ENCODE data around the gene EVX2.

Gene EVX2

DNA sequence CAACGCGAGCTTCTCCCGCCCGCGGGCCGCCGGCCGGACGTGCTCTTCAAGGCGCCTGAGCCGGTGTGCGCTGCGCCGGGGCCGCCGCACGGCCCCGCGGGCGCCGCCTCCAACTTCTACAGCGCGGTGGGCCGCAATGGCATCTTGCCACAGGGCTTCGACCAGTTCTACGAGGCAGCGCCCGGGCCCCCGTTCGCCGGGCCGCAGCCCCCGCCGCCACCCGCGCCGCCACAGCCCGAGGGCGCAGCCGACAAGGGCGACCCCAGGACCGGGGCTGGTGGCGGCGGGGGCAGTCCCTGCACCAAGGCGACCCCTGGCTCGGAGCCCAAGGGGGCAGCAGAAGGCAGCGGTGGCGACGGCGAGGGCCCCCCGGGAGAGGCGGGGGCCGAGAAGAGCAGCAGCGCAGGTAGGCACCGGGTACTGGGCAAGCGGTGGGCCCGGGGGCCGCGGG, 24.0 kb upstream of the EVX2 start:
- no peak for DNase-seq (ENCODE audit: low spot score)

DNA sequence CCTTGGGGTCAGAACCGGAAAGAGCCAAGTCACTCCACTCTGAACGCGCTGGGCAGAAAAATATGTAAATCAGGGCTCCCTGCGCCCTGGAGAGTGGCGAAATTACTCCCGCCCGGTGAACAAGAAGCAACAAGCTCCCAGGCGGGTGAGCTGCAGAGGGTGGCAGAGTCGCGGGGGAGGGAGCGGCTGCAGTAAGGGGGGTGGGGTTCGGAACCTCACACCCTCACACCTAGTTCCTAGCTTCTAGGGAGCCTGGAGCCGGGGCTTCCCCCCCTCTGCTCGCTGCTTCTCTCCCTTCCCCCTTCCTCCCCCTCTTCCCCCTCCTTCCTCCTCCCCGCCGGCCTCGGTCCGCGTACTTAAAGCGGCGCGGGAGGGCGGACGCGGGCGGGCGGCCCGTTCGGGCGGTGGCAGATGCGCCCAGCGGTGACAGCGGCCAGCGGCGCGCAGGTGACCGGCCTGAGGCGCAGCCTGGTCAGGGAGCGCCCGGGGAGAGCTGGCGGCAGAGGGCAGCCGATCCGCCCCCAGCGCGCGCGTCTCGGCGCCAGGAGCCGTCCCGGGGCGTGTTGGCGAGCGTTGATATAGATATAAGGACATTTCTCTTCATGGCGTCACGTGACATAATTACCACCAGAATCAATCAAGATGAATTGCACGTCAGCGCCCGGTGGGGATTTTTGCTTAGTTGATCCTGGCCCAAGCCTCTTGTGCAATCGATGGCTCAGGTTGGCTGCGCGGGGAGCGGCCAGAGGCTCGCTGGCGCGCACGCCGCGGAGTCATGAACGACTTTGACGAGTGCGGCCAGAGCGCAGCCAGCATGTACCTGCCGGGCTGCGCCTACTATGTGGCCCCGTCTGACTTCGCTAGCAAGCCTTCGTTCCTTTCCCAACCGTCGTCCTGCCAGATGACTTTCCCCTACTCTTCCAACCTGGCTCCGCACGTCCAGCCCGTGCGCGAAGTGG, 23.1 kb upstream of the EVX2 start, which contains the start of gene HOXD11:
TSS of gene HOXD11 (plus strand) at position 700 of the 959 bp plus-strand sequence. CDS start at position 776, 76 bp downstream.
- DNase-seq (ENCODE audit: low spot score) = no peak

DNA sequence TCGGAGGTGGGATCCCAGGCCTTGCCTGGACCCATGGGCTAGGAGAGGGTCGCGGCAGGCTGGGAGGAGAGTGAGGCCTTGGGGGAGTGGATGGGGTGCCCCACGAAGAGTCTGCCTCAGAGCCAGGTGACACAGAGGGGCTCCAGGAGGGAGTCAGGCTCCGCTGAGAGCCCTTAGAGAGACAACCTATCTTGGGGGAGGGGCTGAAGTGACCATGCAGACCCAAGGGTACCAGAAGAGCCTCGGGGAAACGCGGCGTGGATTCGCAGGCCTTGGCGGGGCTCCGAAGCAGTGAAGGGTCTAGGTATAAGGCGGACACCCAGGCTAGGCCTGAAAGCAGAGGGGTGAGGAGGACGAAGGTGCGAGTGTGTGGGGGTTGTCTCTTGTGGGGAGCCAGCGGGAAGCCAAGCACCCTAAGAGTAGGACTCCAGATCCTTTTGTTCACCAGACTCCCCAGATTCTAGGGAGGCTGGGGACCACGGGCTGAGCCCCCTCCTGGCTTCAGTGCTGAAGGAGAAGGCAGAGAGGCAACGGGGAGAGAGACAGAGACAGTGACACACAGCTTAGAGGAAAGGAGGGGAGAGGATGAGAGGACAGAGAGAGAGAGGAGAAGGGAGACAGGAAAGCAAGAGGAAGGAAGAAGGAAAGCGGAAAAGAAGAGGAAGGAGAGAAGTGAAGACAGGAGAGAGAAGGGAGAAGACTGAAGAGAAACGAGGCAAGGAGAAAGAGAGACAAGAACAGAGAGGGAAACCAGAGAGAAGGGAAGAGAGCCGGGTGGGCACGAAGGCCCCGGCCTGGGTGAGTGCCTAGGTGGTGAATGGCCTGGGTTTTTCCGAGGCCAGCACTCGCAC, 22.2 kb upstream of the EVX2 start:
- no peak for DNase-seq (ENCODE audit: low spot score)

DNA sequence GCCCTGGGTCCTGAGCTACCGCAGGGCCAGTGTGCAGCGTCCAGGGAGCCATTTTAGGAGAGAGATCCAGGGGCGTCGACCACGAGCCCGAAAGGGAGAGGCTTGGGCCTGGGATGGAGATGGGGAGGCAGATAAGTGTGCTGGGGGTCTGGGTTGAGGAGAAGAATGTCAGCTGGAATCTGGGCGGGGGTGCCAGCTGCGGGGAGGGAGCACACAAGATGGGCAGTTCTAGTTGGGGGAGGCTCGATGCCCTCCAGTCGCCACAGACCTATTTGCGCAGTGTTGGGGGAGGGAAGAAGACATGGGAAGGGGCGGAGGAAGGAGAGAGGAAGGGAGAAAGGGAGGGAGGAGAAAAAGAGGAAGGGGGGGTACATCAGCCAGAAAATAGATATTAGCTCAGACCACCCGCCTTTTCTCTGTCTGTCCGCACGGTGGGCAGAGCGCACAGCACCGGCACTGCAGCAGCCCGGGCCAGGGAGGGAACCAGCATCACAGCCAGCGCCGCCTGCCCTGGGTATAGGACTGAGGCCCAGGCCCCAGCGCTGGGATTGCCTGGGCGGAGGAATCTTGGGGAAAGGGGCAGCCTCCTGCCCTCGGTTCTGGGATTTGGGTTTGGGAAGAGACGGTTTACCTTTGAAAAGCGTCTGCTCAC, 21.4 kb upstream of the EVX2 start:
- DNase-seq (ENCODE audit: low spot score) = no peak

DNA sequence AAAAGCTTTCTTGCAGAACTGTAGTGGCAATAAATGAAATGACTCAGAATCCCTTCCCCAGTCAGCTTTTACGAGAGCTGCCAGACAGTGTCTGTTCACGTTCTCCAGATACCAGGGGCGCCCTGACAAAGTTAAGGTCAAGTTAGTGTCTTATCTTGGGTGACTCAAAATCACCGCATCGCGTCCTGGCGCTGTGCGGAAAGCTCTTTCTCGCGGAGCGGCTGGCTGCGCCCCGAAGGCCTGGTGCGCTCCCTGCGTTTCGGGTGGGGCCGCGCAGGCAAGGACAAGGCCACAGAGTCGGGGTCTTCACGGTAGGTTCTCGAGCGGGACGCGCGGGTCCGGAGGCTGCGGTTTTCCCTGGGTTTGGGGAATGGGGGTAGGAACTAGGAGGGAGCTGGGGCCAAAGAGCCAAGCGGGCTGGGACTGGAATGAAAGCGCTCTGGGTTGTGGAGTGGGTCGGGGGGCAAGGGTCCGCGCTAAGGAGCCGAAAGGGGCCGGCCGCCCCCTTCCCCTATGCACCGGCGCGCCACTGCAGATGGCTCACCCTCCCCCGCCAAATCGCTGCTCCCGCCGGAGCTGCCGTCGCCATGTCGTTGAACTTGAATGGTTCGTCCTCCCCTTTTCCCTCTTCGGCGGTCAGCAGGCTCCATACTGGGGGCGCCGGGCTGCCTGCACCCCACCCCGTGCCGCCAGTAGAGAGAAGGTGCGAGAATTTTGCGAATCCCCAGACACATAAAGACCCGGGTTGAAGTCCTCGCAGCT, 20.7 kb upstream of the EVX2 start:
- DNase-seq (ENCODE audit: low spot score) = no peak

DNA sequence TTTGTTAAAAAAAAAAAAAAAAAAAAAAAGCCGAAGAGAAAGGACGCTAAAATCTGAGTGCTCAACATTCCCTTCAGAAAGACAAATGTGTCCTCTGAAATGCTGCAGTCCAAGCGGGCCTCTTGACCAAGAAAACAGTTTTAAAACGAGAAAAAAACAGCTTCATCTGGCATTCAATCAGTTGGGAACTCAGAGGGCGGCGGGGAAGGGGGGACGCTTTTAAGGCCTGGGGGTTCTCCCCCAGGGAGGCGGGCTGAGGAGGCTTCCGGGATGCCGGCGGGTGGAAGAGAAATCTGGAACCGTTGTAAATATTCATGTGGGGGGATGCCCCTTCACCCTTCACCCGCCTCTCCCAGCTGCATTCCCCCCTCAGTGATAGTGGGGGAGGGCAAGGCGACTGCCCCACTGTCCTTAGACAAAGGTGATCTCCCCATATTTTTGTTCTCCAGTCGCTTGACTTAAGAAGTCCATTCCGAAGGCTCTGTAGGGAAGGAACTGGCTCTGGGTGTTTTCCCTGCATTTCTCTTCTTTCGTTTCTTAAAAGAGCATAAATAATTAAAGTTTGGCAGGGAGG, 20.1 kb upstream of the EVX2 start:
- no peak for DNase-seq (ENCODE audit: low spot score)

DNA sequence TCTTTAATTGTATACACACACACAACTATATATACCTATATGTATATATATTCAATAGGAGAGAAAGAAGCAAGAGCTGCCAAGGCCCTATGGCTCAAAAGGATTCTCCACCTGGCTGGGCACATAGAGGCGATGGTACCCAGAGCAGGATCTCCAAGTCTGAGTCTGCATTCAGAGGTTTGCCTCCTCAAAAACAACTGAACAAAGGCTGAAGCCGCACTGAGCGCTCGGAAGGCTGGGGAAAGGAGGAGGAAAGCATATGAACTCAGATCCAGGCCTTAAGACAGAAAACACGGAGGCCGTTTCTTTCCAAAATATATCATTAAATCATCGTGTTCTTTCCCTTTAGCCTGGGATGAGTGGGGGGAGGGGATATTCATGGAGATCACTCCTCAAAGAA, 19.4 kb upstream of the EVX2 start:
- no peak for DNase-seq (ENCODE audit: low spot score)

DNA sequence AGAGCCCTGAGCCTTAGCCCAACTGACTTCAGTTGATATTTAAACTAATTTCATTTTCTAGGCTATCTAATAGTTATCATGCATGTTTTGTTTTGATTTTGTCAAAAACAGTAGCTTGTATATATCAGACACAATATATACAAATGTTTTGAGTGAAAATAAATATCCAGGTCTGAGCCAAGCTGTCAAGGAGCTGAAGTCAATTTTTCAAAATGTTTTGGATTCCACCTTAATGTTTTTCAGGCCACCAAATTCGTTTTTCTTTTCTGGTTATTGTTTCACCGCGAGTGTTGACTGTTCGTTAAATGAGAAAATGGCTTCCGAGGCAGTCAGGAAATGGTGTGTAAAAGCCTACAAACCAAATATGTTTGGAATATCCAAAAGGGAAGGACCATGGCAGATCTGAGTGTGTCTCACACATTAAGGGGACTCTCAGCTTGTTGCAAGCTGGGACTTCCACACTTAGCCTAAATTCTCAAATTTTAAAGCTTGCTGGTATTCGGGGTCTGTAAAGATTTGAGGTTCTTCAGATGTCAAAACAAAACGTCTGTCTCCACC, 18.6 kb upstream of the EVX2 start:
- DNase-seq (ENCODE audit: low spot score) = no peak

DNA sequence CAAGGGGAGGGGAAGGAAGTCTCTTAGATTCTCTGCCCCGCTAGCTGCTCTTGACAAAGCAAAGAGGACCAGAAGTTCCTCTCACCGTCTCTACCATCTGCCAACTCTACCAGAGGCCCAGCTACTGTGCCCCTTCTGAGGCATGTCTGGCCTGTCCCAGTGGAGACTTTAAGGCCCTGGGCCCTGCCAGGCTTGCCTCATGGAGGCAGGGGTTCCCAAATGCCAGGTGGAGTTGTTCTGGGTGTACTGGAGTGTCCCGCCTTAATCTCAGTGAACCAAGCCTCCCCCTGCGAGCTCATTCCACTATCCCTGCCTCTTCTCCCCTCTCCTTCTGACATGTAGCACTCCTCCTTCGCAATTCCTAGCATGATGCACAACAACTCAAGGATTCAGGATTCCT, 18.1 kb upstream of the EVX2 start:
- DNase-seq (ENCODE audit: low spot score) = no peak

DNA sequence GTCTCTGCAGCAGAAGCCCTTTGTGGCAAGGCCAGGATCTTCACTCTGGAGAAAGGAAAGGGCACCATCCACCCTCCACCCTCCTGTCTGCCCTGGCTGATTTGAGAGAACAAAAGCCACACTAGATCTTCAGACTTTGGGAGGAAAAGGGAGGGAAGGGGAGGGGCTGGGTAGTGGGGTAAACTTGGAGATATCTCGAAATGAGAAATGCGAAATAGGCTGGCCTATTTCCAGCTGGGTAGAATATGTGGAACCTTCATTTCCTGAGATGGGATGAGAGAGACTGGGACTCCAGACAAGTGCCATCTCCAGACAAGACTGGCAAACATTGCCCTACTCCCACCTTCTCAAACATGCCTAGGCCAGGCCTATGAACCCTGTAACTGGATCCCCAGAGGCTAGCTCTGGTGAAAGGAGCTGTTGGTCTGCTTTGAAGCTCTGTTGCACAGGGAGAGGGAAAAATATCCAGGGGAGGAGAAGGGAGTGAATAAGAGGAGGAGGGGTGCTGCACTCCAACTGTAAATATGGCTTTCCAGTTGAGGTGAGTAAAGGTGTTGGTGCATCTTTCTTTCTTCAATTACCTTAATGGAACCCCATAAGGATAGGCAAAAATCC, 17.6 kb upstream of the EVX2 start:
- DNase-seq (ENCODE audit: low spot score) = no peak

DNA sequence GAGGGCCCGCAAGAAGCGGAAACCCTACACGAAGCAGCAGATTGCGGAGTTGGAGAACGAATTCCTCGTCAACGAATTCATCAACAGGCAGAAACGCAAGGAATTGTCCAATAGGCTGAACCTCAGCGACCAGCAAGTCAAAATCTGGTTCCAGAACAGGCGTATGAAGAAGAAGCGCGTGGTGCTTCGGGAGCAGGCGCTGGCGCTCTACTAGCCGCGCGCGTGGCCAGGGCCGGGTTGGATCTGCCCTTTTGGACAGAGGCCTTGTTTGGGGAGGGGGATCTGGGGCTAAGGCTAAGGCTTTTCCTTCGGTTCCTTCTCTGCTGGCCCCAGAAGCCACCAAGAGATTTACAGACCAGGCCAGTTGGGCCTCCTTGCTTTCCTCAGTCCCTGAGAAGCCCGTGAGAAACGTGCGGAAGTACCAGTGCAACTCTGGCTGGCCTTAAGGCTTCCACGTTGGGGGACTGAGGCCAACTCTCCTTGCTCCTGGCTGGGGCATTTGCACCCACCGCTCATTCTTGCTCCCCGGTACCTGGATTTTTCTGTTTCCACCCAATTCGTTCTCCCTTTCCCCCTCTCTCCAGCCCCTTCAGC, 16.9 kb upstream of the EVX2 start:
- DNase-seq (ENCODE audit: low spot score) = no peak

DNA sequence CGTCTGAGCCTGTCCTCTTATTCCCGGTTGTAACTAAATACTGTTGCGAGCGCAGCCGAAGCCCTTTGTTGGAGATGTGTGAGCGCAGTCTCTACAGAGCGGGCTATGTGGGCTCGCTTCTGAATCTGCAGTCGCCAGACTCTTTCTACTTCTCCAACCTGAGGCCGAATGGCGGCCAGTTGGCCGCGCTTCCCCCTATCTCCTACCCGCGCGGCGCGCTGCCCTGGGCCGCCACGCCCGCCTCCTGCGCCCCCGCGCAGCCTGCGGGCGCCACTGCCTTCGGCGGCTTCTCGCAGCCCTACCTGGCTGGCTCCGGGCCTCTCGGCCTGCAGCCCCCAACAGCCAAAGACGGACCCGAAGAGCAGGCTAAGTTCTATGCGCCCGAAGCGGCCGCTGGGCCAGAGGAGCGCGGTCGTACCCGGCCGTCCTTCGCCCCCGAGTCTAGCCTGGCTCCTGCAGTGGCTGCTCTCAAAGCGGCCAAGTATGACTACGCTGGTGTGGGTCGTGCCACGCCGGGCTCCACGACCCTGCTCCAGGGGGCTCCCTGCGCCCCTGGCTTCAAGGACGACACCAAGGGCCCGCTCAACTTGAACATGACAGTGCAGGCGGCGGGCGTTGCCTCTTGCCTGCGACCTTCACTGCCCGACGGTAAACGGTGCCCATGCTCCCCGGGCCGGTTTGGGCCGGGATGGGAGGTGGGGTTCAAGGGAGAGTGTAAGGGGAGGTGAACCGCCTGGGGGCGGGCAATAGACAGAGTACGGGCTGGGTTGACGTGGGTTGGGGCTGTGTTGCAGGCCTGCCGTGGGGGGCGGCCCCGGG, 16.2 kb upstream of the EVX2 start, which contains the start of gene HOXD12:
TSS of gene HOXD12 (plus strand) at position 68 of the 819 bp plus-strand sequence. CDS start at position 75, 7 bp downstream.
- DNase-seq (ENCODE audit: low spot score) = no peak

DNA sequence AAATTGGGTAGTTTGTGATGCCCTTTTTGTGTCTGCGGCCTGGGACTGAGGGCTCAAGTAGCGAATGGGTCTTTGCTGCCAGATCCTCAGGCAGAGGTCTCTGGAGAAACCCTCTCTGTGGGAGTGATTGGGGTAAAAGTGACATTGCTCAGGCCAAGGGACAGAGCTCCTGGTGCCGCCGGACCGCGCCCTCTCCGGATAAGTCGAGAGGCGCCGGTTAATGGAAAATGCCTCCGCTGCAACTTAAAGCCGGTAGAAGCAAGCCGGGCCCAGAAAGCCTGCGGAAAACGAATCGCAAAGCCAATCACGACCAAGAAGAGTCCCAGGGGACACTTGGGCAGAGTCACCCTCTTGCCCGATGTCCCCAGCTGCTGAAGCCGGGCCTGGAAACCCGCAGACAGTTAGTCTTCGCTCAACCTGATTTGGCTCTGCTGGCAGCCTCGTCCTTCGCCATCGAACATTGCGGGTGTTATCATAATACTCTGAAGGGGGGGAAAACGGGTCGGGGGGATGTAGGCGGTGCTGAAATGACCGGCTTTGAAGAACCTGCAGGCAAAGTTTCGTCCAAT, 15.5 kb upstream of the EVX2 start:
- no peak for DNase-seq (ENCODE audit: low spot score)

DNA sequence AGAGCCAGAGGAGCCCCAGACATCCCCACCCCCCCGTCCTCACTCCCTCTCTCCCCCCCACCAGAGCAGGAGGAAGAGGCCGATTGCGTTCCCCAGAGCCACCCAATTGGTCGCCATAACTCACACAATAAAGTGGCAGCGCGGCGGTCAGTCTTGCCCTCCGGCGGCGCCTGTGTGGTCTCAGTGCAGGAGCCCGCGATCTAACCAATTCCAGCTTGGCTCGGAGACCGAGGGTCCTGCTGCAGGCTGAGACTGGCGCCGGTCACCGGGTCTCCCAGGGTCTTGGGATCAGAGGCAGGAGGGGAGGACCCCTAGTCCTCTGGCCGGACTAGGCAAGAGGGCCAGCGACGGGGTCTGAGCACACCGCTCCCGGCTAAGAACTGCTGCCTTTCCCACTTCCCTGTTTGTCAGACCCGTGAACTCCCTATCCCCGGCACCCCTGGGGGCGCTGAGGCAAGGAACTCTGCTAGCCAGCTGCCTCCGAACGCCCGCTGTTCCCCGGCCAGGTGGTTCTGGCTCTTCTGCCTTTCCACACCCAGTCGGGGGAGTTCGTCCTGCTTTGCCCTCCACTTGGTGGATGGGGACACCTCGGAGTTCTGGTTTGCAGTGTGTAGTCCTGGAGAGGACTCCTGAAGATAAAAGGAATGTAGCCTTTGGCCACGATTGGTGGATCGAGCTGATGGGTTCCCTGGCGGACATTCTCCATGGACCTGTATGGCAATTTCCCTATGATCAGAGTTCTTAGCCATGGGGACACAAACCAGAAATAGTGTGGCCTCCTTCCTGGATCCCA, 14.8 kb upstream of the EVX2 start:
- DNase-seq (ENCODE audit: low spot score) = no peak

DNA sequence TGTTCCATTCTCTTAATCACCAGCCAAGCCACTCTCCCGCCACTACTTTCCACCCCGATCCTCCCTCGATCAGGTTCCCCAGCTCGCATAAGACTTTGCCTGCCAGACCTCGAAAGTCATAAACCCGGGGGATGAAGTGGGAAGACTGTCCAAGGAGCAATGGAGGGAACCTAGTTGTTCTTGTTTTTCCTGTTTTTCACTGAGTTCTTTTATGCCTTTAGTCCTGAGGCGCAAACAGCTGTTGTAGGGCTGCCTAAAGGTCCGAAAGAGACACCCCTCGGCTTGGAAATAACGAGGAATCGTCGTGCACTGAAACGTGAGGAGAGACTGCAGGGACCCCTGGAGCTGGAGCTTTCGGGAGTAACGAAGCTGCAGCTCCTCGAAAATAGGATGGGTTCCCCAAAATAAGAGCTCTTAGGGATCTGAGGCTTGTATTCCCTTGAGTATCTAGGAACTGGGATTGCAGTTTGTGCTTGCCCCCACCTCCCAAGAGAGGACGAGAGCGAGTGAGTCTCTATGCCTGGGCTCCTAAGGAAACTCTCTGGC, 14.1 kb upstream of the EVX2 start:
- no peak for DNase-seq (ENCODE audit: low spot score)

DNA sequence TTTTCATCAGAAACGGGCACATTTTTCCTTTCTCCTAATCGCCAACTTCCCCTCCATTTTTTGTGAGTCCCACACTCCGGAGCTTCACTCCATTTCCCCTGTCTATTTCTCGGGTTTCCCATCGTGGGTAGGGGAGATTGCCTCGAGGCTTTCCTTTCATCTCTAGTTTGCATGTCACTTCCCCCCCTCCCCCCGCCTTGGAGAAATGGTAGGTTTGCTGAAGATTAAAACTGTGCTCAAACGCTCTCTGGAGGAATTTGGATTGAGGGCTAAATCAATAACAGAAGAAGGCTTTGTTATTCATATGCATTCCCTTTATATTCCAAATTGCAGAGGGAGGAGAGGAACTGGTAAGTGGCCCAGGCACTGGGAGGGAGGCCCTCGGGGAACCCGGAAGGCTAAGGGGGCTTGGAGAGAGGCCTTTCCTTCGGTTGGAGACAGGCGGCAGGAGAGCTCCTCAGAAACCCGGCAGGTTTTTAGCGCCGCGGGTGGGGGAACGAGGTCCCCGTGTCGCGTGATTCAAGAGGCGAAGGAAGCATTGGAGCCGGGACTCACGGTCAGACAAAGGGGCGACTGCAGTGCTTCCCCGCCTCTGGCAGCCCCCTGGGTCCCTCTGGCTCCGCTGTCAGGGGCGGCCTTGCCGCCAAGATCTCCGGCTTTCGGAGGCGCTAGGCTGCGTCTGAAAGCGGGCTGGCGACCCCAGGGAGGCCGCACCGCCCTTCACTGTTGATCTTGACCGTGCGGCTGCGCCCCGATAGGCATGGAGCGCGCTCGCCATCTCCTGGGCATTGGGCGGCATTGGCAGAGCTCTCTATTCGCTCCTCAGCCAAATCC, 13.4 kb upstream of the EVX2 start:
- DNase-seq (ENCODE audit: low spot score) = no peak
